ENCODE measurements around the gene CCDC148.

CCDC148 gene

DNA sequence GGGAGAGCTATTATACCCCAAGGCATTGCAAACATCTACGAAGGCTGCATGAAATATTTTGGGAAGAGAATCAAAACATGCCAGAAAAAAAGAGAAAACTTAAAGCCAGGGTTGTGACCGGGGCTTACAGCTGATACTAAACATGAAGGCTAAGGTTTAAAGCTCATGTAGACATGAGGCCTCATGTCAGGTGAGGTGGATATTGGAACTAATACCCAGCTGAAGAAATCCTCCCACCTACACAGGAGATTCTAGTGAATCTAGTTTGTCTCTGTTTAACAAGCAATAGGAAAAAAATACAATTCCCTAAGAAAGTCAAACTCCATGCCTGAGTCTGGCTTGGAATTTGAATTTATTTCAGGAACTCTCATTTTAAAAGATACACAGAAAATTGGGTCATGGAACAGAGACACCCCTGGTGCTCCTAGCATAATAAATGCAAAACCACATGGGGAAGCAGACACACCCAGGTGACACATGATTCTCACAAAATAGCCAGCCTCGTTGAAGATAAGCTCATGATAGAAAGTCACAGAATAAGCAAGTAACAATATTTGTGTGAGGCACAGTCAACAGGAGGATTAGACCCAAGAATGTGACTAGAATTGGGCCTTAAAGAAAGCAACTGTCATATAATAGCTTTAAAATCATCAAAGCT lies 312.7 kb downstream of the CCDC148 start:
- no peak for DNase-seq

GRCh38 chr2:158142568-158143332 lies 313.8 kb downstream of the CCDC148 start:
- no peak for DNase-seq

GRCh38 chr2:158142165-158142564 lies 314.4 kb downstream of the CCDC148 start:
- no peak for DNase-seq

- DNase-seq, result no peak
Observed at GRCh38 chr2:158140201-158140600, 316.4 kb downstream of the CCDC148 start.

DNA sequence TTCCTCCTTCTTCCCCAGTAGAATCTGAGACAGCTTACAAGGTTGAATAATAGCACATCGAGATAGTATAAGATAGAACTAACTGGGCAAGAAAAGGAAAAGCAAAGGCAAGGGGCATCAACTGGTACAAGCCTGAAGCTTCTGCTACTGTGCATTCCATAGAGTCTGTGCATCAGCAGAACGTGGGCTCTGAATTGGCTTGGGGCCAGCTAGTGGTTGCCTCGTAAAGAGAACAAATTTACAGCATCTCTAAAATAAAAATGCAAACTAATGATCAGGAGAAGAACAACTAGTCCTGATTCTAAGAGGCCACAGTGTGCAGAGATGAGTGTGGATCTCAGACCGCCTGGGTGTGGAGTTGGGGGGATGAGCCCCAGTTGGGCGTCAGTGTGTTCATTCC lies 318.3 kb downstream of the CCDC148 start:
- no peak for DNase-seq

- no peak for DNase-seq
Observed at GRCh38 chr2:158135096-158135495, 321.5 kb downstream of the CCDC148 start.

- no peak for DNase-seq
Observed at GRCh38 chr2:158134655-158135054, 321.9 kb downstream of the CCDC148 start.

DNA sequence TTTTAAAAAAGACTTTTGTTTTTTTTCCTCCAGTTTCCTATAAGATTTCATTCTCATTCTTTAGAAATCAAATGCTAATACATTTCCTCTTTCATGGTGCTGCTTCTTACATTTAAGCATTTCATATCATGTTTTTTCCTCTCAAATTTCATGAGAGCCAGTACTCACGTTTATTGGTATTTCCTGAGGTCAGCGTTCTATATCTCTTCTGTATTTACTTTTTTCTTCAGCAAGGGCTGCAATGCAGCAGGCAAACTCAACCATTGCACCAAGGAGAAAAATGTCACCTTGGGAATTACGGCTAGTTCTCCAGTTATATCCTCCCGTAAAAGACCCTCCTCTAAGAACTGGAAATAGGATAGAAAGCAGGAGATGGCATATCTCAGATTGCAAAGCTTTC lies 322.5 kb downstream of the CCDC148 start:
- DNase-seq, result no peak

DNA sequence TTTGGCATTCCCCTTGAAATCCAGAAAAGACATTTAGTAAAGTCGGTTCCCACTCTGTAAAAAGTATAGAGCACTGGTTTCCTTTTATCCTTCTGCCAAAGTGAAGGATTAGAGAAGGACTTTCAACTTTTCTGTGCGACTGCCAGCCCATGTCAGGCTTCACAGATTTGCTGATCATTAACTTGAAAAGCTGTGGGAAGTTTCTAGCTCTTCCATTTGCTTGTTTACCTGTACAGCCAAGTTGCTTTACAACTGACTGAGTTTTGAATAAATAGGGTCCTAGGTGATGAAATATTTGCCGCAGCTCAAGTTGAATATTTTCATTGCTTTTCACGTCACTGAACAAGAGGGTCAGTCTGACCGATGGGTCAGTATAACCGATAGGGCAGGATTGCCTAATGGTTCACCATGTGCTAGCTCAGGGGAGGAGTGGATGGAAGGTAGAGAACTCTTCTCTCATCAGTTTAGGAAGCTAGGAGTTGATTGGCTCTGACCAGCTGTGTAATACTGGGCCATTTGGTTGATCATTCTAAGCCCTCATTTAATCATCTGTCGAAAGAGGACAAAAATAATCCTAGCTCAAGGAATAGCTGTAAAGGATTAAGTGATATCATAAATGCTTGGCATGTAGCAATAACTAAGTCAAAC lies 324.5 kb downstream of the CCDC148 start:
- no peak for DNase-seq

DNA sequence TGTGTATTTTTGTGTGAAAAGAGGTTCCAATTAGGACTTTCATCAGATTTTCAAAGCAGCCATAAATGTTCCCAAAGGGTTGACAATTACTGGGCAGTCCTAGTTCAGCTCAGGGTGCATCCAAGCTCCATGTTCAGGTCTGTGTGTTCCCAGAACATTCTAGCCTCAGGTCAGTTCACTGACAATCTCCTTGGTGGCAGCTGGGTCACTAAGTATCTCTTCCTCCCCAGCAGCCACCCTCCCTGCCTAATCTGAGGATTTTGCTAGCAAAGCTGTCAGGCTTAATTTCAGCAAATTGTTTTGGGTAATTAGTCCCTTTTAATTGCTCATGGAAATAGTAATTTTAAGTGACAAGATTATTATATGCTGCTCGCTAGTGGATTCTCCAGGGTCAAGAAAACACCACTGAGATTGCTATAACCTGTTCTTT lies 325.1 kb downstream of the CCDC148 start:
- DNase-seq, result no peak

GRCh38 chr2:158130832-158131473 lies 325.6 kb downstream of the CCDC148 start:
- no peak for DNase-seq

- no peak for DNase-seq
Observed at GRCh38 chr2:158129037-158129436, 327.5 kb downstream of the CCDC148 start.

DNA sequence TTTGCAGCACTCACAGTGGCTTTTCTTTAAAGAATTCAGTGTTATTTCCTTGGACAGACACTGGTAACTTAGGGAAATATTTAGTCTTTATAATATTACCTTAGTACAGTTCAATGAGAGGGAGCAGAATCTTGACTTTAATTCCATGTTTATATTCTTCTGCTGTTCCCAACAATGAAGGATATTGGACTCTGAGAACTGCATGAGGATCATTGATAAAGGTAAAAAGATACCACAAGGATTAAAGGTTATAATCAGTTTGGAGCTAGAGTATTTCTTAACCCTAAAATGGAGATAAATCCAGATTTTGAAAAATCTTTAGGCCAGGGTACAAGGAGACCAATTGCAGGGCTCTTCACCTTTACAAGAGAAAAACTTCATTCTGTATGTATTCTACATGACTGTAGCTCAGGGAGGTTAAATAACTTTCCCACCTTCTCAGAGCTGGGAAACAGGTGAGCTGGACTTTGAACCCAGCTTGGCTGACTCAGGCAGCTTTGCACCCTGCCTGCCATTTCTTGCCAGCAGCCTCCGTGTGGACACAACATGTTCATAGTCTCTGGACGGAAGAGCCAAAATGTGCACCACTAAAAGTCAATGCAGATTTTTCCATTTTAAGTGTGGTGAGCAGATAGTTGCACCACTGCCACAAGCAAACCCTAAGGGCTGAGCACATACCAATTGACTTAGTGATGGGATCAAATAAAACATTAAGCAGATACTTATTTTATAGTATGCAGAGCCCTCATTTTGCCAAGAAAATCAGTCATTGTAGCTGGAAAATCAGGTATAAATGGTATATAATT lies 328.2 kb downstream of the CCDC148 start:
- DNase-seq, result no peak

DNA sequence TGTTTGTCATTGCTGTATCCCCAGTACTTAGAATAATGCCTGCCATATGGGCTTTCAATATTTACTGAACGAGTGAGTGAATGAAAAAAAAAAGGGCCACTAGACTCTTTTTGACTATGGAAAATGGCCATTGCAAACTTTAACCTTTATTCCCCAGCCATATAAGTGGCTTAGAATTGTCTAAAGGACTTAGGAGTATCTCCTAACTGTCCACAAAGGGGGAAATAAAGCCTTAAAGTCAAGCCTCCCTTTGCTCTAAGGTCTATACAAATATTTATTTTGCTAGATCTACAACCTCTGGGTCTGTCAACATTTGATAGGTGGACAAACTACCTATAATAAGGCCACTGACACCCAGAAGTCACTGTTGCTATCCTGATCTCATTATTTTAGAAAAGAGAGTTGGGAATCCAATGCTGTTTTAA lies 329.2 kb downstream of the CCDC148 start:
- no peak for DNase-seq

- DNase-seq, result no peak
Observed at GRCh38 chr2:158125756-158126498, 330.6 kb downstream of the CCDC148 start.

GRCh38 chr2:158124896-158125295 lies 331.7 kb downstream of the CCDC148 start:
- no peak for DNase-seq

All from CD4-positive, alpha-beta T cell treated with Interleukin-6 for 4 hours (primary cell).